COLO668 (cell line): Measurements from ENCODE around the gene NECAB3.

Experiments used
- DNase-seq: peaks from one replicate; lab custom pipeline; 2025; ENCODE audit not compliant: unreplicated experiment; lab: John Stamatoyannopoulos, UW

NECAB3 gene

GRCh38 chr20:33664762-33665144 is 9.5 kb downstream of the NECAB3 start:
- DNase-seq, result no peak

DNA sequence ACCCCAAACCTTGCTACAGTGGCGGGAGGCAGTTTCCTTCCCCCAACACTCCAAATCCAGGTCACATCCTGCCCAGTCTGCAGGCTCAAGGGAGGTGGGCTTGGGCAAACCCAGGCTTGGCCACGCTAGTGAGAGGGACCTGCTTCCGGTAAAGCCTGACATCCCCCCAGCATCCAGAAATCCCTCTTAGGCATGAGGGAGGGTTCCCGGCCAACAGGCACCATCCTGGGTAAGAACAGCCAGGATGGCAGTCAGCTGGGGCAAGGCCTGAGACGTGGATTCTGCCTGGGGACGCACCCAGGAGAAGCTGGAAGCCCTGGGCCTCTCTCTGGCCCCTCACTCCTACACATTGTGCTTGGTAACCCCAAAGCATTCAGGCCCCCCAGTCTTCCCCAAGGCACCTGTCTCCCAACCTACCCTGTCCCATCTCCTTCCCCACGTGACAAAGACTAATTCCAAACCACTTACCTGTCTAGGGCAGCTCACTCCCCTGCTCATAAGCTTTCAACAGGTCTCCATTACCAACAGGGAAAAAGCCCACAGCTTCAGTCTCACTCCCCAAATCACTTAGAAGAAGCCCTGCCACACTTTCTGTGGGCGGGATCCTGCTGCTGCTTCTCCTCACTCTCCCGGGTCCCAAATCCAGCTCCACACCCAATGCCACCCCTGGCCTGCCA is 10.0 kb downstream of the NECAB3 start:
- no peak for DNase-seq

GRCh38 chr20:33663161-33664084 is 10.8 kb downstream of the NECAB3 start:
- peak; percentile 94 for DNase-seq

GRCh38 chr20:33662172-33662571 is 12.1 kb downstream of the NECAB3 start, which contains the start of gene C20orf144:
C20orf144 (plus strand) TSS chr20:33662327; CDS start chr20:33662346, 19 bp downstream.
- no peak for DNase-seq

DNA sequence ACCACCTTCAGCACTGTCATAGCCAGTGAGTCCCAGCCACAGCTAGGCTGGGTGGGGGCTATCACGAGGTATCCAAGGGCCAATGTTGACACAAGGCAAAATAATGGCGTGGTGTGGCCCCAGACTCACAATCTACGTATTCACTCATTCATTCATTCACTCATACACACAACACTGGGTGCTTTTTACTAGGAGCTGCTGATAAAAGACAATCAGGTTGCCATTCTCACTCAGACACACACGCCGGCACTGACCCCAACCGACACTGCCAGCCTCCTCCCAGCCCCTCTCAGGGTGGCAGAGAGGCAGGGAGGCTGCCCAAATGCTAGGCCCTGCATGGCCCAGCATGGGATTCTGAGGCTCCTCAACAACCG is 13.6 kb downstream of the NECAB3 start:
- DNase-seq, result no peak

- no peak for DNase-seq
These were observed 14.1 kb downstream of the NECAB3 start for GRCh38 chr20:33660035-33660684.

DNA sequence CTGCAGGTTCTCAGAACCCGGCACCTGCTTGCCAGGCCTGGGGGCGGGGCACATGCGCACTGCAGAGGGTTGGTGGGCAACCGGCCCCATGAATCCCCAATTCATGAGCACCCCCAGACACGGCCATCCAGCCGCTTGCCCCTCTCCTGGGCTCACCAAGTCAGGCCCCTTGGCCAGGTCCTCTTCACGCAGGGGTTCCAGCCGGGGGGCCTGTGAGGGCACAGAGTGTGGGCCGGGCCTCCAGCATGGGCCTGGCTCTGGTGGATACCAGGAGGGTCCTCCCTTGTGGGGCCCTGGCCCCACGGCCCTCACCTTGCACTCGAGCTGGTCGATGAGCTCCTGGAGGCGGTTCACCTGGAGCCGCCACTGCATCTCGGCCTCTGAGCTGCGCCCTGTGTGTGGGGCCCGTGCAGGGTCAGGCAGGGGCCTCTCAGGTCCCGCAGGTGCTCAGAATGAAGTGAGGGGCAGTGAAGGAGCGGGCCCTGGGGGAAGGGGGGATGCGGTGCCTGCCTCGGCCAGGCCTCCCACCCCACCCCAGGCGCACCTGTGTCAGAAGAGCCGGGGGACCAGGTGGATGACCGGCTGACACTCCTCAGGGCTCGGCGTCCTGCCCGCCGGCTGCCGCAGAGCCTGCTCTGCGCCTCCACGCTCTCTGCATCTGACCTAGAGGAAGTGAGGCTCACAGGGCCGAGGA is 14.7 kb downstream of the NECAB3 start:
- no peak for DNase-seq

DNA sequence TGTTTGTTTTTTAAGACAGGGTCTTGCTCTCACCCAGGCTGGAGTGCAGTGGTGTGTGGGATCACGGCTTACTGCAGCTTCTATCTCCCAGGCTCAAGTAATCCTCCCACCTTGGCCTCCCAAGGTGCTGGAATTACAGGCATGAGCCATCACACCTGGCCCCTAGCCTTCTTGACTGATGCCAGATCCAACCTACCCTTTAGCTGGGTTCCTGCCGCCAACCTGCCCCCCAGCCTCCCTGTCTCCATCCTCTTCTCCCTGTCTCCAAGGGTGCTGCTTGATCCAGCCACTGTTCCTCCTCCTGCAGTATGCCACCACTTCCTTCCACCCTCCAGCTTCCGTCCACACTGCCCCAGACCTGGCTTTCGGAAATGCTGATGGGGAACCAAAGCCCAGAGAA is 15.3 kb downstream of the NECAB3 start:
- DNase-seq, result no peak

DNA sequence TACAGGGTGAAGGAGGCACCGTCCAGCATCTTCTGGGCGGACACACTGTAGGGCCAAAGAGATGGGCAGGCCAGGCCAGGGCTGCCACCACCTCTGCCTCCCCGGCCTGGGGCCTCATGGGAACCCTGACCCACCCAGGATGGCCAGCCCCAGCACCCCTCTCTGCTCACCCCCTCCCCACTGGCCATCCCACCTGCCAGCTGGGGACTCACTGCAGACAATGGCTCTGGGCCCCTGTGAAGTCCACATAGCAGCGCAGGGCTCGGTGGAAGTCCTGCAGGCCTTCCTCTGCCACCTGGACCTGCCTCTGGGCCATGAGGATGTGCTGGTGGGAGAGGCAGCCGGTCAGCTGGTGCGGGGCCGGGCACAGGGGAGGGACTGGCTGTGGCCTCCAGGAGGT is 15.7 kb downstream of the NECAB3 start:
- DNase-seq, result no peak

- DNase-seq, result no peak
These were observed 16.5 kb downstream of the NECAB3 start for GRCh38 chr20:33657704-33658095.

DNA sequence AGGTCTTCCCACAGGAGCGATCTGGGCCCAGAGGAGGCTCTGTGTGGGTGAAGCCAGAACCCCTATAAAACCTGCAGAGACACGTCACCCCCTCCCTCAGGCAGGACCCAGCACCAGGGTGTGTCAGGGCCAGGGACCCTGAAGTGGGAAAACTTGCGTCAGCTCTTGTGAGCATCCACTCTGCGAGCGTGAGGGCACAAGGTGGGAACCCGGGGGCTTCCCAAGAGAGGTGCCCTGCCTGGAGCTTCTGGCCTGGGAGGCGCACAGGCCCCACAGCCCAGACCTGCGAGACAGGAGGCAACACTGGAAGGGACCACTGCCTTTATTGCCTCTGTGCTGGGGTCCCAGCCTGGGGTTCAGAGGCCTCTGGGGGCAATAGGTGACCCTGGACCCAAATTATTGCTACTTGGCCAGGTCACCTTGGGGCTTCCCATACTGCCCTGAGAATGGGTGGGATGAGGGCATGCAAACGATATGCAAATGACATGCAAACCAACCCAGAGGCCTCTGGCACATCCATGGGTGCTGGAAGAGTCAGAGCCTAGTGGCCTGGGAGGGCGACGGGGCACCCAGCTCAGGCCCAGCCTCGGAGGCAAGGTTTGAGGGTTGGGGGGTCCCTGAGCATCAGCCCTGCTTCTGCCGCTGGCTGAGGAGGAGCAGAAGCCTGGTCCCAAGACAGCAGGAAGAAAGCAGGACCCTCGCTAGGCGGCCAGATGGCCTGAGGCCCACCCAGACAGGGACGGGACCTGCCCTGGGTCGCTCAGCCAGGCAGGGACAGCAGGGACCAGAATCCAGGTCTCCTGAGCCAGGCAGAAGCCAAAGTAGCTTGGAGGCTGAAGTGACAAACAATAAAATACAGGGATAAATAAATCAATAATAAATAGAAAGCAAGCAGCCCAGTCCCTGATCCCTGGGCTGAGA is 17.2 kb downstream of the NECAB3 start:
- no peak for DNase-seq

DNA sequence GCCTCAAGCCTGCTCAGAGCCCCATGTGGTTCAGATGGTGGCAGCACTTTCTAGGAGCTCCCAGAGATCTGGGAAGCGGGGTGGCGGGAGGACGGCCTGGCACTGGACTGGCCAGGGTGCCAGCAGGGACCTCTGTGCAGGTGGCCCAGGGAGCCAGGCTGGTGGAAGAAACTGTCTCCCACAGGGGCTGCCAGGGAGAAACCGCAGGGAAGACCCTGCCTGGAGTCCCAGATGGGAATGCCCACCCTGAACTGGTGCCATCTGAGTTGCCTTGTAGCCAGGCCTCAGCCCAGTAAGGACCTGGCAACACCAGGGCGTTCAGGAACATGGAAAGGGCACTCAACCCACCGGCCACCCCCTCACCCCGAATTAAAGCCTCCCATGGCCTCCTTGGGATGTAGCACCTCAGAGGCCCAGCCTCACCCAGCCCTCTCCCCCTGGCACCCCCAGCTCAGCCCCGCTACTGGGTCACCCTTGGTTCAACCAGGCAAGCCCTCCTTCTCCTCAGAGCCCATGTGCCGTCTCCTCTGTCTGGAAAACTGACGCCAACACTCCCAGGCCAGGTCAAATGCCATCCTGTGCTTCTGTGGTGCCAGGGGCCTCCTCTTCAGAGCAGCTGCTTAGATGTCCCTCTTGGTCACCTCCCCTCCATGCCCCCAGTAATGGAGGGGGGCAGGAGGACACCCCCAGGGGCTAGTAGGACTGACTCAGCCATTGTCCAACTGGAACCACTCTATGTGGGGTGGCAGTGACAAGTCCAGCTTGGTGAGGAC is 18.0 kb downstream of the NECAB3 start:
- DNase-seq, result no peak

GRCh38 chr20:33655164-33655563 is 19.1 kb downstream of the NECAB3 start:
- DNase-seq, result no peak

DNA sequence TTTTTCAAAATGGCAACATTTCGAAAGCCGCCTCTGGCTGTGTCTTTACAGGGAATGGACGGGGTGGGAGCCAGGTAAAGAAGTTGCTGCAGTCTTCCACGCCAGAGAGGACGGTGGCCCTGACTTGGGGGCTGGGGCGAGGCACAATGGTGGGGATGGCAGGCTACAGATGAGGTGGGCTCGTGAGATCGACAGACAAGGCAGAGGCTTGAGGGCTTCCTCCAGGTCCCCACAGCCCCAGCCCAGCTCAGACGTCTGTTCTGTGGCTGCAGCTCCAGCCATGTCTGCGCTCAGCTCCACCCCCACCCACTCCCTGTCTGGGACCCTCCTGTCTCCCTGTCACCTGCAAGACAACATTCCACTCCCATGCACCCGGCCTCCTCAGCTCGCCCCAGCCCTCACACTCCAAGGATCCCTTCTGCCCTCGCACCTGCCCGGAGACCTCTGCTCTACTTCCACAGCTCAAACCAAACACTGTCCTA is 19.5 kb downstream of the NECAB3 start:
- no peak for DNase-seq

GRCh38 chr20:33653900-33654596 is 20.2 kb downstream of the NECAB3 start:
- DNase-seq, result peak; percentile 100

GRCh38 chr20:33653218-33653899 is 20.9 kb downstream of the NECAB3 start:
- DNase-seq, result peak; percentile 83

DNA sequence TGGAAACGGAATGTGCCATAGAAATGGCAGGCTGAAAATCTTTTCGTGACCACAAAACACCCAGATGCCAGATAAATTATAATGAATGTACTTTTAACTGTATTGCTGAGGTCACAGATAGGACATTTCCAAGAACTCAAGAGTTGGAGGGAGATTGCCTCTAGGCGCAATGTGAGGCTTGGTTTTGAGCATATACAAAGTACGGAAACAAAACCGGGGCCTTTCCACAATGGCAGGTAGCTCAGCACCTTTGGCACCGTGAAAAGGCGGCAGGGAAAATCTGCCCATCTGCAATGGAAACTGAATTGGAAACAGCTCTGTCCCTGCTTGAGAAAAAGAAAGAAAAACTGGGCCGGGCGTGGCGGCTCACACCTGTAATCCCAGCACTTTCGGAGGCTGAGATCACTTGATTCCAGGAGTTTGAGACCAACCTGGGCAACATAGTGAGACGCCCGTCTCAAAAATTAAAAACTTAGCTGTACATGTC is 22.6 kb downstream of the NECAB3 start:
- no peak for DNase-seq
